NOMO-1 treated with dmso at 0.1 percent for 144 hours (cell line): ENCODE results near the gene PDE1C.

Experiments
- DNase-seq: peaks from one replicate; lab custom pipeline; 2025; ENCODE audit not compliant: unreplicated experiment; lab: John Stamatoyannopoulos, UW

PDE1C gene

GRCh38 chr7:31950091-31950755 lies 120.0 kb downstream of the PDE1C start:
- no peak for DNase-seq

- no peak for DNase-seq
Observed at GRCh38 chr7:31948029-31948428, 122.2 kb downstream of the PDE1C start.

GRCh38 chr7:31940167-31940566 lies 130.0 kb downstream of the PDE1C start:
- DNase-seq, result no peak

- DNase-seq, result no peak
Observed at GRCh38 chr7:31939076-31939475, 131.1 kb downstream of the PDE1C start.

- DNase-seq, result no peak
Observed at GRCh38 chr7:31938650-31939049, 131.6 kb downstream of the PDE1C start.

GRCh38 chr7:31937982-31938381 lies 132.2 kb downstream of the PDE1C start:
- DNase-seq, result no peak

GRCh38 chr7:31935124-31936054 lies 134.8 kb downstream of the PDE1C start:
- no peak for DNase-seq

GRCh38 chr7:31934551-31934950 lies 135.7 kb downstream of the PDE1C start:
- no peak for DNase-seq

- no peak for DNase-seq
Observed at GRCh38 chr7:31933481-31933880, 136.7 kb downstream of the PDE1C start.

GRCh38 chr7:31926991-31927584 lies 143.1 kb downstream of the PDE1C start:
- no peak for DNase-seq

GRCh38 chr7:31925753-31926454 lies 144.3 kb downstream of the PDE1C start:
- DNase-seq, result no peak

GRCh38 chr7:31924251-31924650 lies 146.0 kb downstream of the PDE1C start:
- DNase-seq, result no peak

GRCh38 chr7:31922848-31923247 lies 147.4 kb downstream of the PDE1C start:
- no peak for DNase-seq

GRCh38 chr7:31921047-31921446 lies 149.2 kb downstream of the PDE1C start:
- no peak for DNase-seq

GRCh38 chr7:31919678-31920369 lies 150.4 kb downstream of the PDE1C start:
- DNase-seq, result no peak

- no peak for DNase-seq
Observed at GRCh38 chr7:31918706-31919393, 151.4 kb downstream of the PDE1C start.

- no peak for DNase-seq
Observed at GRCh38 chr7:31917256-31917655, 153.0 kb downstream of the PDE1C start.

GRCh38 chr7:31910191-31910590 lies 160.0 kb downstream of the PDE1C start:
- DNase-seq, result no peak

- no peak for DNase-seq
Observed at GRCh38 chr7:31906479-31907171, 163.6 kb downstream of the PDE1C start.

- no peak for DNase-seq
Observed at GRCh38 chr7:31903962-31904361, 166.2 kb downstream of the PDE1C start.
